Breast epithelium (tissue), 3 donors: ENCODE results near the gene PHPT1.
"Not testable (repeated sequence)": the region's sequence is repeated elsewhere in the genome, so short reads cannot be mapped to it uniquely, and the experiment has no call there.

Experiments used
- CTCF ChIP-seq, 3 donors: fragments of 450-650 bp; IDR thresholded peaks; one replicate each; pipeline ENCODE4 v1.5.1; 2016 to 2017; ENCODE audit warnings: antibody characterized with exemption in 3 of 3, mild to moderate bottlenecking in 3 of 3, moderate library complexity in 3 of 3
- POLR2A ChIP-seq: fragments of 450-650 bp; IDR thresholded peaks from one replicate; pipeline ENCODE4 v1.6.1; 2016; ENCODE audit warnings: antibody characterized with exemption, mild to moderate bottlenecking, moderate library complexity

- TF ChIP-seq POLR2A; CTCF (IDR thresholded peaks at IDR 0.05): not testable (repeated sequence)
Measured at GRCh38 chr9:136866898-136867421, 17.8 kb downstream of the PHPT1 start.
